Tibial nerve (tissue), 4 donors: ENCODE results near the gene NPAS1. TPM values are rescaled to one million over a fixed set of nuclear protein-coding genes. Genes with fewer than 3 reads are reported as not detected.

Experiments used
- DNase-seq, 2 donors: peaks; one replicate each; pipeline ENCODE4 v3.0.0-alpha.2; 2019; ENCODE audit warnings: low spot score in 2 of 2
- H3K27ac ChIP-seq, 4 donors: fragments of 200-600 bp; sonication (generic) in 3 of 4; one replicate each; pipeline ENCODE4 v1.5.1; 2017 to 2019; ENCODE audit warnings: mild to moderate bottlenecking in 1 of 4
- H3K27me3 ChIP-seq, 2 donors: fragments of 200-600 bp; sonication (generic) in 1 of 2; one replicate each; pipeline versions ENCODE4 v1.5.1 to v1.6.0; 2017 to 2019
- H3K36me3 ChIP-seq, 3 donors: fragments of 200-600 bp; sonication (generic); one replicate each; pipeline ENCODE4 v1.5.1; 2018 to 2019
- H3K4me1 ChIP-seq, 4 donors: fragments of 200-600 bp; sonication (generic) in 3 of 4; one replicate each; pipeline ENCODE4 v1.5.1; 2017 to 2019
- H3K4me3 ChIP-seq, 4 donors: fragments of 200-600 bp; sonication (generic) in 3 of 4; one replicate each; pipeline ENCODE4 v1.5.1; 2017 to 2019; ENCODE audit warnings: mild to moderate bottlenecking in 1 of 4, moderate library complexity in 1 of 4
- H3K9me3 ChIP-seq, 4 donors: fragments of 200-600 bp; sonication (generic) in 3 of 4; one replicate each; pipeline ENCODE4 v1.5.1; 2017 to 2019
- EP300 ChIP-seq, 2 donors: sonication (generic); formaldehyde crosslinking; IDR thresholded peaks; one replicate each; pipeline ENCODE4 v1.6.1; 2017; ENCODE audit warnings: antibody characterized with exemption in 2 of 2, mild to moderate bottlenecking in 1 of 2
- POLR2A ChIP-seq, 2 donors: fragments of 450-650 bp; IDR thresholded peaks; one replicate each; pipeline ENCODE4 v1.6.1; 2017; ENCODE audit warnings: antibody characterized with exemption in 2 of 2, mild to moderate bottlenecking in 2 of 2, moderate library complexity in 2 of 2
- WGBS, 2 donors: methylation state at CpG; one replicate each; pipeline ENCODE4 v1.1.5; 2018; 5-methylcytosine and 5-hydroxymethylcytosine counted together
- total RNA-seq, 4 donors: library from RNA; depleted of rRNA; stranded (reverse); fragments of >200 nt; gene quantifications; one replicate each; pipeline ENCODE4 v1.1.0, GENCODE V29; 2016
- TF ChIP-seq, protein P1 (sequence below), 5 experiments: fragments of 200-600 bp in 3 of 5; fragments of 450-650 bp in 2 of 5; sonication (generic) in 3 of 5; IDR thresholded peaks; one replicate each; pipeline ENCODE4 v1.5.1; 2016 to 2019; ENCODE audit warnings: antibody characterized with exemption in 5 of 5, mild to moderate bottlenecking in 3 of 5, moderate library complexity in 2 of 5

NPAS1 gene
- total RNA-seq, 4 donors from 2014 or later: 0.39 to 0.42 TPM; not detected in 2

DNA sequence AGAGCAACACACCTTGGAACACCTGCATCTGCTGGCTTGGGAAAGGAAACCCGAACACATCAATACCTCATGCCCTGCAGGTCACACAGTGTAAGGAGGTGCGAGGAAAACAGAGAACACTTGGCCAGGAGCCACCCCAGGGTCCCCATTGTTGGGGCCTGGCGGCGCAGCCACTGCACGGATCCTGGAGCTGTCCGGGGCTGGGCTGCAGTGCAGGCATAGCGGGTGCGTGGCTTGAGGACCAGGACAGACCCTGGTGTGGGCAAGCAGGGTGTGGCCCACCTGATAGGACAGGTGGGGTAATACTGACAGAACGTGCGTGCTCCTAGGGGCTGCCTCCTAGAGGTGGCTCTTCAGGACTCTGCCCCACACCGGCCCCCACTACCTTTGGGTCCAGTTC is 45.6 kb downstream of the NPAS1 start:
- DNase-seq: no peak
- Histone ChIP-seq H3K27me3 (no peaks in the 10 kb centered on the region), H3K27ac (no peak overlapping the region), H3K9me3 (no peaks in the 10 kb centered on the region), H3K4me1 (peaks cover 0 to 21% (median 0%) of the 10 kb centered on the region in 4 donors), H3K36me3 (peaks cover 0 to 57% (median 24%) of the 10 kb centered on the region in 3 donors), H3K4me3 (no peak overlapping the region)
- 88 to 89% methylated on average over 7 to 11 of the region's 11 CpGs for WGBS, 2 donors
- TF ChIP-seq POLR2A (IDR thresholded peaks at IDR 0.05): no peak
- TF ChIP-seq, protein P1, sequence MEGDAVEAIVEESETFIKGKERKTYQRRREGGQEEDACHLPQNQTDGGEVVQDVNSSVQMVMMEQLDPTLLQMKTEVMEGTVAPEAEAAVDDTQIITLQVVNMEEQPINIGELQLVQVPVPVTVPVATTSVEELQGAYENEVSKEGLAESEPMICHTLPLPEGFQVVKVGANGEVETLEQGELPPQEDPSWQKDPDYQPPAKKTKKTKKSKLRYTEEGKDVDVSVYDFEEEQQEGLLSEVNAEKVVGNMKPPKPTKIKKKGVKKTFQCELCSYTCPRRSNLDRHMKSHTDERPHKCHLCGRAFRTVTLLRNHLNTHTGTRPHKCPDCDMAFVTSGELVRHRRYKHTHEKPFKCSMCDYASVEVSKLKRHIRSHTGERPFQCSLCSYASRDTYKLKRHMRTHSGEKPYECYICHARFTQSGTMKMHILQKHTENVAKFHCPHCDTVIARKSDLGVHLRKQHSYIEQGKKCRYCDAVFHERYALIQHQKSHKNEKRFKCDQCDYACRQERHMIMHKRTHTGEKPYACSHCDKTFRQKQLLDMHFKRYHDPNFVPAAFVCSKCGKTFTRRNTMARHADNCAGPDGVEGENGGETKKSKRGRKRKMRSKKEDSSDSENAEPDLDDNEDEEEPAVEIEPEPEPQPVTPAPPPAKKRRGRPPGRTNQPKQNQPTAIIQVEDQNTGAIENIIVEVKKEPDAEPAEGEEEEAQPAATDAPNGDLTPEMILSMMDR (IDR thresholded peaks at IDR 0.05): no peak
- TF ChIP-seq EP300 (IDR thresholded peaks at IDR 0.05): no peak

DNA sequence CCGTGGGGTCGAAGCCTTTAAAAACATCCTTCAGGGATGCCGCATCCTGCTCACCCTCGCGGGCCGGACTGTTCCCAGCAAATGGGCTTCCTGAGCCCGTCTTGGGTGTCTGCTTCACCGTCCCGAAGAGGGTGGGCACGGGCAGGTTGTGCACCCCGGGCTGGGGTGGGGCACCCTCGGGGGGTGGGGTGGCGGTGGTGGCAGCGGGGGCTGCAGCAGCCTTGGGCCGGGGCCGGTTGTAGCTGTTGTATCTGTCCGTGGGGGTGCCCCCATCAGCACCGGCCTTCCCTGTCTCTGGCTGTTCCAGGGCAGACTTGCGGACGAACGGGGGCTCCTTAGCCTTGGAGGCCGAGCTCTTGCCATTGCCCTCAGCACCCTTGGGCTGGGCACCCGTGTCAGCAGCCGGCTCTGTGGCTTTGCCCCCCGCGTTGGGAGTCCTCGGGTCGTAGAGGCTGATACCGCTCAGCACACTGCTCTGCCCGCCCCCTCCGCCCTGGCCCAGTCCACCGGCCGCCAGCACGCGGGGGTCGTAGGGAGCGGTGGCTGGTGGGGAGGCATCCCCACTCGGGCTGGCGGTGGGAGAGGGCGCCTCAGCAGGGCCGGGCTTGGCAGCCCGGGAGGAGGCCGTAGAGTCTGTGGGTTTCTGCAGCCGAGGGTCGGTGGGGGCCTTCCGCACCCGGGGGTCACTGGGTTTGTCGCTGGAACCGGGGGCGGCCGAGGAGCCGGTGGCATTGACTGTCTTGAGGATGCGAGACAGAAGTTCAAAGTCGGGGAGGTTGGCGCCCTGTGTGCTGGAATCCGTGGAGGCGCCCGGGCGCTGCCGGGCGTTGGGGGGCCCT is 47.0 kb downstream of the NPAS1 start:
- no peak overlapping the region for H3K27ac ChIP-seq
- peaks cover 0 to 31% (median 0%) of the 10 kb centered on the region in 4 donors for H3K4me1 ChIP-seq
- 87 to 88% methylated on average over 44 to 54 of the region's 61 CpGs for WGBS, 2 donors
- H3K9me3 ChIP-seq: no peaks in the 10 kb centered on the region
- H3K27me3 ChIP-seq: no peaks in the 10 kb centered on the region
- H3K4me3 ChIP-seq: no peak overlapping the region
- TF ChIP-seq, protein P1 (IDR thresholded peaks at IDR 0.05): no peak
- TF ChIP-seq POLR2A (IDR thresholded peaks at IDR 0.05) (no peak), EP300 (IDR thresholded peaks at IDR 0.05) (no peak)
- no peak for DNase-seq
- H3K36me3 ChIP-seq: peaks cover 0 to 70% (median 26%) of the 10 kb centered on the region in 3 donors

DNA sequence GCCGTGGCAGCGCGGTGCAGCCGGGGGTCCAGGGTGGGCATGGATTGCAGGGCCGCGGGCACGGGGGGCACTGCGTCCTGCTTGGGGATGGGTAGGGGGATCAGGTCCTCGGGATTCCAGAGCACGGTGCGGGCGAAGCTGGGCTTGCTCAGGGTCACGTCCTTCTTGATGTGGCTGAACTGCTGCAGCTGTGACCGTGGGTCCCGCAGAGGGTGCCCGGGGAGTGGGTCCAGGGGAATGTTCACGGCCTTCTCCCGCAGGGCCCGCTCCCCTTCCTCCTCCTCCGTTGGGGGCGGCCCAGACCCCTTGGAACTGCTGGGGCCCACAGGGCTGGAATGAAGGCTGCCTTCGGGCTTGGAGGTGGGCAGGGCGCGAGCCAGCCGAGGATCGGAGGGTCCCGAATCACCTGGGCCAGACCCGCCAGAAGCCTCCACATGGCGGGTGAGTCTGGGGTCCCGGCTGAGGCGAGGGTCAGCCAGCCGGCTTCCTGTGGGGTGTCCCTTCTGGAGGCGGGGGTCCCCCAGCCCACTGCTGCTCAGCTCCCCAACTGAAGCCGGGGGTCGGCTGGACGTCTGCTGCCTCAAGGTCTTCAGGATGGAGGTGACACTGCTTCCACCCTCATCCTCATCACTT is 47.7 kb downstream of the NPAS1 start:
- Histone ChIP-seq H3K4me3 (no peak overlapping the region), H3K27ac (no peak overlapping the region), H3K9me3 (no peaks in the 10 kb centered on the region), H3K4me1 (peaks cover 0 to 31% (median 0%) of the 10 kb centered on the region in 4 donors), H3K27me3 (no peaks in the 10 kb centered on the region), H3K36me3 (peaks cover 0 to 77% (median 26%) of the 10 kb centered on the region in 3 donors)
- WGBS, 2 donors: 96 to 99% methylated on average over 11 to 36 of the region's 36 CpGs
- no peak for DNase-seq
- TF ChIP-seq EP300 (IDR thresholded peaks at IDR 0.05): no peak
- no peak for TF ChIP-seq POLR2A (IDR thresholded peaks at IDR 0.05)
- TF ChIP-seq, protein P1 (IDR thresholded peaks at IDR 0.05): no peak

- H3K27me3 ChIP-seq: no peaks in the 10 kb centered on the region
- H3K9me3 ChIP-seq: no peaks in the 10 kb centered on the region
- DNase-seq: no peak
- H3K36me3 ChIP-seq: peaks cover 0 to 85% (median 26%) of the 10 kb centered on the region in 3 donors
- H3K27ac ChIP-seq: peak overlapping the region in 2 of 4 donors; percentile 33 to 72
- no peak for TF ChIP-seq POLR2A (IDR thresholded peaks at IDR 0.05)
- no peak for TF ChIP-seq EP300 (IDR thresholded peaks at IDR 0.05)
- TF ChIP-seq, protein P1 (IDR thresholded peaks at IDR 0.05): no peak
- 75 to 84% methylated on average over 3 to 6 of the region's 8 CpGs for WGBS, 2 donors
- H3K4me3 ChIP-seq: no peak overlapping the region
- H3K4me1 ChIP-seq: peaks cover 0 to 34% (median 0%) of the 10 kb centered on the region in 4 donors
These were observed 48.6 kb downstream of the NPAS1 start for GRCh38 chr19:47068246-47068645.
